ENCODE results near the gene MUTYH.
"Not testable (repeated sequence)": the region's sequence is repeated elsewhere in the genome, so short reads cannot be mapped to it uniquely, and the experiment has no call there.

MUTYH gene

GRCh38 chr1:45339789-45340558 lies at the start of gene MUTYH, which contains the start of gene TOE1:
TSS of gene MUTYH (minus strand) at chr1:45340440. CDS start at chr1:45334505, 5,935 bp downstream.
TSS of gene TOE1 (plus strand) at chr1:45340170. CDS start at chr1:45340253, 83 bp downstream.
- CTCF ChIA-PET: interaction anchor here (0.8 to 13.8 kb wide), 20 partner anchors 10 to 612 kb away, joined by 3 to 131 read pairs (median 6); partner anchors contain the start of genes HECTD3, HPDL, PLK3 and RNU5D-1
- TF ChIP-seq, protein P1, sequence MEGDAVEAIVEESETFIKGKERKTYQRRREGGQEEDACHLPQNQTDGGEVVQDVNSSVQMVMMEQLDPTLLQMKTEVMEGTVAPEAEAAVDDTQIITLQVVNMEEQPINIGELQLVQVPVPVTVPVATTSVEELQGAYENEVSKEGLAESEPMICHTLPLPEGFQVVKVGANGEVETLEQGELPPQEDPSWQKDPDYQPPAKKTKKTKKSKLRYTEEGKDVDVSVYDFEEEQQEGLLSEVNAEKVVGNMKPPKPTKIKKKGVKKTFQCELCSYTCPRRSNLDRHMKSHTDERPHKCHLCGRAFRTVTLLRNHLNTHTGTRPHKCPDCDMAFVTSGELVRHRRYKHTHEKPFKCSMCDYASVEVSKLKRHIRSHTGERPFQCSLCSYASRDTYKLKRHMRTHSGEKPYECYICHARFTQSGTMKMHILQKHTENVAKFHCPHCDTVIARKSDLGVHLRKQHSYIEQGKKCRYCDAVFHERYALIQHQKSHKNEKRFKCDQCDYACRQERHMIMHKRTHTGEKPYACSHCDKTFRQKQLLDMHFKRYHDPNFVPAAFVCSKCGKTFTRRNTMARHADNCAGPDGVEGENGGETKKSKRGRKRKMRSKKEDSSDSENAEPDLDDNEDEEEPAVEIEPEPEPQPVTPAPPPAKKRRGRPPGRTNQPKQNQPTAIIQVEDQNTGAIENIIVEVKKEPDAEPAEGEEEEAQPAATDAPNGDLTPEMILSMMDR (IDR thresholded peaks at IDR 0.05; ENCODE audit: control extremely low read depth, extremely low read depth, low read depth, missing control alignments): no peak
- POLR2A ChIA-PET: interaction anchor here (0.5 to 2.7 kb wide), 16 partner anchors 9 to 951 kb away, joined by 3 to 15 read pairs (median 7); partner anchors contain the start of genes AKR1A1, CCDC163, HPDL and MMACHC
- peak; percentile 96 for DNase-seq (ENCODE audit: extremely low spot score)

- TF ChIP-seq, protein P1 (IDR thresholded peaks at IDR 0.05; ENCODE audit: control extremely low read depth, extremely low read depth, low read depth, missing control alignments): no peak
- DNase-seq (ENCODE audit: extremely low spot score): no peak
- ChIA-PET POLR2A (no interaction called here), CTCF (no interaction called here)
Observed at GRCh38 chr1:45386219-45386618, 46.0 kb upstream of the MUTYH start.

GRCh38 chr1:45385302-45385701 lies 45.1 kb upstream of the MUTYH start:
- ChIA-PET POLR2A (no interaction called here), CTCF (interaction anchor here (1.6 kb wide), 1 partner anchor 26 kb away, joined by 8 read pairs; no protein-coding TSS in a partner anchor)
- TF ChIP-seq, protein P1 (IDR thresholded peaks at IDR 0.05; ENCODE audit: control extremely low read depth, extremely low read depth, low read depth, missing control alignments): no peak
- no peak for DNase-seq (ENCODE audit: extremely low spot score)

- DNase-seq (ENCODE audit: extremely low spot score); POLR2A ChIA-PET: not testable (repeated sequence)
- CTCF ChIA-PET: interaction anchor here (1.6 kb wide), 1 partner anchor 25 kb away, joined by 8 read pairs; no protein-coding TSS in a partner anchor
Observed at GRCh38 chr1:45384213-45384612, 44.0 kb upstream of the MUTYH start.

DNA sequence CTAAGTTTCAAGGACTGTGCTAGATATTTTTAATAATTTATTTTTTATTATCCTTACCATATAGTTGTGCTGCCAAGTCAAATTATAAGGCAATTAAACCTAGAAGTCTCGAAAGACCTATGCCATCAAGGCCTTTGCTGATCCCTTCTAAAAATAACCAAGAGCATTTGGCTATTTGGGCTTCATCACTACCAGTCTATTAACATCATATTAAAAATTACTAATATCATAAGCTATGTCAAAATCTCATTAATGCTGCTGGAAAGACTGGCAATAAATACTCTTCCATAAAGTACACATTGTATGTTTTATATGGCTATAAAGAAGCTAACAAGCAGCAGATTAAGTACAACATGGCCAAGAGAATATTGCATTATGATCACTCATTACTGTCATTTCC lies 43.0 kb upstream of the MUTYH start:
- POLR2A ChIA-PET: no interaction called here
- no peak for DNase-seq (ENCODE audit: extremely low spot score)
- TF ChIP-seq, protein P1 (IDR thresholded peaks at IDR 0.05; ENCODE audit: control extremely low read depth, extremely low read depth, low read depth, missing control alignments): no peak
- CTCF ChIA-PET: interaction anchor here (0.6 kb wide), 1 partner anchor 10 kb away, joined by 5 read pairs; no protein-coding TSS in a partner anchor

GRCh38 chr1:45381243-45381642 lies 41.0 kb upstream of the MUTYH start:
- ChIA-PET POLR2A (no interaction called here), CTCF (no interaction called here)
- TF ChIP-seq, protein P1 (IDR thresholded peaks at IDR 0.05; ENCODE audit: control extremely low read depth, extremely low read depth, low read depth, missing control alignments): no peak
- no peak for DNase-seq (ENCODE audit: extremely low spot score)

DNA sequence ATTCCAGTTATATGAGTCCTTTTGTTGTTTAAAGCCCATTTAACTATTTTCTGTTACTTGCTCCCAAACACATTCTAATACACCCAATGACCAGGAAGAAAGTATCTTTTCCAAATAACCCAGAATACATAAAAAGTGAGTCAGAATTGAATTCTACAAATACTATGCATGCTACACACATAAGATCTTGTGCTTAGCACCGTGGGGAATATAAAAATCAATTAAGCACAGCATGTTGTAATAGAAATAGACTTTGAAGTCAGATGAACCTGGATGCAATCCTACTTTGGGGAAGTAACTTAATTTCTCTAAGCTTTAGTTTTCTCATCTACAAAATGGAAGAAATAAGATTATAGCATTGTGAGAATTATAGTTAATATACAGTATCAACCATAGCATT lies 40.5 kb upstream of the MUTYH start:
- POLR2A ChIA-PET: no interaction called here
- DNase-seq (ENCODE audit: extremely low spot score): no peak
- CTCF ChIA-PET: no interaction called here
- TF ChIP-seq, protein P1 (IDR thresholded peaks at IDR 0.05; ENCODE audit: control extremely low read depth, extremely low read depth, low read depth, missing control alignments): no peak

All from GM10248 (cell line).